GM18861 (cell line): ENCODE data around the gene SLCO2B1.

ENCODE experiments used
- ATAC-seq: cut with Tn5 transposase; IDR thresholded peaks from one replicate; pipeline ENCODE4 v1.9.1; 2021; ENCODE audit not compliant: unreplicated experiment

The SLCO2B1 gene

GRCh38 chr11:75161506-75162095 is 10.7 kb downstream of the SLCO2B1 start:
- ATAC-seq, result no peak

GRCh38 chr11:75162954-75163353 is 12.0 kb downstream of the SLCO2B1 start:
- ATAC-seq, result no peak

GRCh38 chr11:75163921-75164849 is 13.3 kb downstream of the SLCO2B1 start:
- no peak for ATAC-seq

GRCh38 chr11:75165721-75166120 is 14.8 kb downstream of the SLCO2B1 start:
- ATAC-seq, result no peak

GRCh38 chr11:75166791-75167190 is 15.9 kb downstream of the SLCO2B1 start:
- ATAC-seq, result no peak

- ATAC-seq, result no peak
These were observed 16.7 kb downstream of the SLCO2B1 start for GRCh38 chr11:75167617-75168016.

- ATAC-seq, result no peak
These were observed 18.4 kb downstream of the SLCO2B1 start for GRCh38 chr11:75169101-75169885.

GRCh38 chr11:75170516-75171201 is 19.8 kb downstream of the SLCO2B1 start:
- ATAC-seq, result no peak

- no peak for ATAC-seq
These were observed 22.4 kb downstream of the SLCO2B1 start for GRCh38 chr11:75173336-75173735.

GRCh38 chr11:75174781-75175370 is 24.0 kb downstream of the SLCO2B1 start:
- no peak for ATAC-seq

GRCh38 chr11:75182664-75183063 is 31.8 kb downstream of the SLCO2B1 start:
- ATAC-seq, result no peak

GRCh38 chr11:75184051-75184450 is 33.1 kb downstream of the SLCO2B1 start:
- no peak for ATAC-seq

GRCh38 chr11:75184757-75185425 is 34.0 kb downstream of the SLCO2B1 start:
- no peak for ATAC-seq

- ATAC-seq, result no peak
These were observed 35.0 kb downstream of the SLCO2B1 start for GRCh38 chr11:75185866-75186265.

GRCh38 chr11:75186999-75187398 is 36.1 kb downstream of the SLCO2B1 start:
- ATAC-seq, result no peak

GRCh38 chr11:75188671-75189070 is 37.8 kb downstream of the SLCO2B1 start:
- ATAC-seq, result no peak

GRCh38 chr11:75189108-75189507 is 38.2 kb downstream of the SLCO2B1 start:
- no peak for ATAC-seq

GRCh38 chr11:75189911-75190310 is 39.0 kb downstream of the SLCO2B1 start:
- no peak for ATAC-seq

- ATAC-seq, result no peak
These were observed 39.9 kb downstream of the SLCO2B1 start for GRCh38 chr11:75190652-75191329.

GRCh38 chr11:75191330-75191717 is 40.4 kb downstream of the SLCO2B1 start:
- no peak for ATAC-seq
